GM23338 (cell line): ENCODE data around the gene NUF2. TPM values are rescaled to one million over a fixed set of nuclear protein-coding genes. Genes with fewer than 3 reads are reported as not detected.

Source experiments
- ATAC-seq: fragments of 200-7000 bp; cut with Tn5 transposase; 3 replicates; pipeline ENCODE4 v1.9.1; 2020
- DNase-seq: peaks from one replicate; pipeline ENCODE4 v3.0.0-alpha.2; 2015; ENCODE audit warnings: low spot score
- H2AFZ ChIP-seq: fragments of 200-600 bp; sonication (generic); 2 replicates; pipeline ENCODE4 v1.8.0; 2016; ENCODE audit warnings: antibody characterized with exemption, mild to moderate bottlenecking, moderate library complexity
- H3F3A ChIP-seq: fragments of 200-600 bp; sonication (generic); replicated peaks from 2 replicates; pipeline ENCODE4 v1.8.0; 2017; ENCODE audit warnings: antibody characterized with exemption, mixed run types, low read depth
- H3K27ac ChIP-seq: fragments of 200-600 bp; sonication (generic); 2 replicates; pipeline ENCODE4 v1.6.1; 2016; ENCODE audit warnings: low read depth
- H3K27me3 ChIP-seq: fragments of 200-600 bp; sonication (generic); 2 replicates; pipeline ENCODE4 v1.8.0; 2016; ENCODE audit warnings: mild to moderate bottlenecking, mixed run types, moderate library complexity; ENCODE audit not compliant: insufficient read depth
- H3K36me3 ChIP-seq: fragments of 200-600 bp; sonication (generic); 2 replicates; pipeline ENCODE4 v1.8.0; 2016; ENCODE audit warnings: mild to moderate bottlenecking; ENCODE audit not compliant: insufficient read depth
- H3K4me1 ChIP-seq: fragments of 200-600 bp; sonication (generic); 2 replicates; pipeline ENCODE4 v1.8.0; 2016; ENCODE audit warnings: mild to moderate bottlenecking, moderate library complexity; ENCODE audit not compliant: insufficient read depth
- H3K4me2 ChIP-seq: fragments of 200-600 bp; sonication (generic); 2 replicates; pipeline ENCODE4 v1.7.1; 2017; ENCODE audit warnings: mixed run types
- H3K4me3 ChIP-seq: fragments of 200-600 bp; sonication (generic); 2 replicates; pipeline ENCODE4 v1.6.1; 2016; ENCODE audit warnings: mixed run types
- H3K79me2 ChIP-seq: fragments of 200-600 bp; sonication (generic); replicated peaks from 2 replicates; pipeline ENCODE4 v1.8.0; 2017; ENCODE audit warnings: mild to moderate bottlenecking; ENCODE audit not compliant: insufficient read depth
- H3K9me2 ChIP-seq: fragments of 200-600 bp; sonication (generic); 2 replicates; pipeline ENCODE4 v1.8.0; 2017; ENCODE audit not compliant: insufficient read depth
- H4K20me1 ChIP-seq: fragments of 200-600 bp; sonication (generic); replicated peaks from 2 replicates; pipeline ENCODE4 v1.8.0; 2017; ENCODE audit warnings: mild to moderate bottlenecking; ENCODE audit not compliant: insufficient read depth
- H3K27ac Mint-ChIP-seq: 2 replicates; pipeline ENCODE4 v1.8.0; 2020; ENCODE audit warnings: inconsistent platforms, mild to moderate bottlenecking, moderate library complexity, mixed read lengths
- H3K27me3 Mint-ChIP-seq: 3 replicates; pipeline ENCODE4 v1.8.0; 2022; ENCODE audit warnings: low read depth, mild to moderate bottlenecking, moderate library complexity, mixed read lengths, inconsistent platforms; ENCODE audit not compliant: insufficient read depth, poor library complexity
- H3K36me3 Mint-ChIP-seq: 3 replicates; pipeline ENCODE4 v1.8.0; 2021; ENCODE audit warnings: low read depth, mild to moderate bottlenecking, inconsistent platforms, moderate library complexity, mixed read lengths
- H3K4me1 Mint-ChIP-seq: 3 replicates; pipeline ENCODE4 v1.8.0; 2020; ENCODE audit warnings: mild to moderate bottlenecking, inconsistent platforms, mixed read lengths
- H3K4me3 Mint-ChIP-seq: 3 replicates; pipeline ENCODE4 v1.8.0; 2021; ENCODE audit warnings: moderate library complexity, mild to moderate bottlenecking, inconsistent platforms, mixed read lengths
- H3K9me3 Mint-ChIP-seq: 3 replicates; pipeline ENCODE4 v1.8.0; 2020; ENCODE audit warnings: moderate library complexity, mild to moderate bottlenecking, inconsistent platforms, mixed read lengths
- CREB1 ChIP-seq: fragments of 250-450 bp; sonication (Bioruptor Pico); IDR thresholded peaks from 2 replicates; pipeline ENCODE4 v1.5.0; 2020; ENCODE audit warnings: low read depth, mild to moderate bottlenecking, moderate library complexity
- EZH2 ChIP-seq: fragments of 200-600 bp; sonication (generic); IDR thresholded peaks from one replicate; pipeline ENCODE4 v1.8.0; 2017; ENCODE audit warnings: antibody characterized with exemption, mild to moderate bottlenecking, low read depth; ENCODE audit not compliant: unreplicated experiment
- EZH2phosphoT487 ChIP-seq: fragments of 200-600 bp; sonication (generic); IDR thresholded peaks from one replicate; pipeline ENCODE4 v1.8.1; 2018; ENCODE audit warnings: antibody characterized with exemption; ENCODE audit not compliant: unreplicated experiment
- JUNB ChIP-seq: IDR thresholded peaks from one replicate; pipeline ENCODE4 v1.6.1; 2016; ENCODE audit warnings: antibody characterized with exemption; ENCODE audit not compliant: unreplicated experiment
- NANOG ChIP-seq: IDR thresholded peaks from 2 replicates; pipeline ENCODE4 v1.6.1; 2016; ENCODE audit warnings: antibody characterized with exemption, borderline replicate concordance
- POLR2AphosphoS5 ChIP-seq: IDR thresholded peaks from 2 replicates; pipeline ENCODE4 v1.6.1; 2016; ENCODE audit warnings: antibody characterized with exemption, low read depth
- STAT1 ChIP-seq: IDR thresholded peaks from one replicate; pipeline ENCODE4 v1.6.1; 2016; ENCODE audit warnings: antibody characterized with exemption; ENCODE audit not compliant: unreplicated experiment
- ZNF114 ChIP-seq: fragments of 250-450 bp; sonication (Bioruptor Pico); IDR thresholded peaks from 2 replicates; pipeline ENCODE4 v1.5.0; 2020; ENCODE audit warnings: mild to moderate bottlenecking, moderate library complexity
- ZNF331 ChIP-seq: fragments of 250-450 bp; sonication (Bioruptor Pico); IDR thresholded peaks from 2 replicates; pipeline ENCODE4 v1.5.0; 2020; ENCODE audit warnings: low read depth, mild to moderate bottlenecking, moderate library complexity
- polyA plus RNA-seq: library from polyadenylated mRNA; unstranded; fragments of >200 nt; fragmentation: Nextera tagmentation; extraction: Ambion mirVana; gene quantifications from 2 replicates; pipeline ENCODE4 v1.2.1, GENCODE V29; 2016
- total RNA-seq: library from RNA; depleted of rRNA; stranded (reverse); fragments of >200 nt; shearing (Covaris generic); gene quantifications from 2 replicates; pipeline ENCODE4 v1.2.3, GENCODE V29; 2014
- TF ChIP-seq, protein P1 (sequence below): IDR thresholded peaks from 2 replicates; pipeline ENCODE4 v1.6.1; 2016; ENCODE audit warnings: antibody characterized with exemption
- TF ChIP-seq, protein P2 (sequence below): IDR thresholded peaks from one replicate; pipeline ENCODE4 v1.6.1; 2018; ENCODE audit warnings: antibody characterized with exemption; ENCODE audit not compliant: unreplicated experiment
- TF ChIP-seq, protein P3 (sequence below), 2 experiments: fragments of 200-600 bp in 1 of 2; sonication (generic) in 1 of 2; conservative IDR thresholded peaks; 2 replicates each; pipeline versions ENCODE4 v1.5.1 to v1.6.1; 2016 to 2017; ENCODE audit warnings: antibody characterized with exemption in 2 of 2, low read depth in 2 of 2, mild to moderate bottlenecking in 2 of 2, moderate library complexity in 1 of 2
- TF ChIP-seq, protein P4 (sequence below): fragments of 250-450 bp; sonication (Bioruptor Pico); IDR thresholded peaks from 2 replicates; pipeline ENCODE4 v1.5.0; 2020; ENCODE audit warnings: mild to moderate bottlenecking, moderate library complexity

The NUF2 gene
- total and polyA plus RNA-seq, 2 experiments from 2014 or later: 21.7 to 51.4 TPM

DNA sequence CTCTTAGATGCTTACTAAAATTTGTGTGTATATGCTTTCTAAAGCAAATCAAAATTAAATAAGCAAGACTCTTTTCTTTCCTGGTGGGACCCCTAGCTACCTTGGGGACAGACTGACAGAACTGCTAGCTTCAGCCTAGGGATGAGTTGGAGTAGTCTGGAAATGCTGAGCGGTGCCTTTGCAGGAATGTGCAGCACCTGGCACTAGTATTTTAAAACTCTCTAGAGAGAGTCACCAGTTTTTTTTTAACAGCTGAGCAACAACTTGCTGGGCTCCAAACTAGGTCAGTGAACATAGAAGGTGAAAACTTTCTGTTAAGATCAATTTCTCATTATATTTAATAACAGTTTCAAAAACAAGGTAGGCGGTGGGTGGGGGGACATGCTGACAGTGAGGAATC is 56.8 kb downstream of the NUF2 start:
- TF ChIP-seq, protein P1, sequence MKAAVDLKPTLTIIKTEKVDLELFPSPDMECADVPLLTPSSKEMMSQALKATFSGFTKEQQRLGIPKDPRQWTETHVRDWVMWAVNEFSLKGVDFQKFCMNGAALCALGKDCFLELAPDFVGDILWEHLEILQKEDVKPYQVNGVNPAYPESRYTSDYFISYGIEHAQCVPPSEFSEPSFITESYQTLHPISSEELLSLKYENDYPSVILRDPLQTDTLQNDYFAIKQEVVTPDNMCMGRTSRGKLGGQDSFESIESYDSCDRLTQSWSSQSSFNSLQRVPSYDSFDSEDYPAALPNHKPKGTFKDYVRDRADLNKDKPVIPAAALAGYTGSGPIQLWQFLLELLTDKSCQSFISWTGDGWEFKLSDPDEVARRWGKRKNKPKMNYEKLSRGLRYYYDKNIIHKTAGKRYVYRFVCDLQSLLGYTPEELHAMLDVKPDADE: no peak
- TF ChIP-seq STAT1: no peak
- no peak for TF ChIP-seq NANOG
- TF ChIP-seq, protein P2, sequence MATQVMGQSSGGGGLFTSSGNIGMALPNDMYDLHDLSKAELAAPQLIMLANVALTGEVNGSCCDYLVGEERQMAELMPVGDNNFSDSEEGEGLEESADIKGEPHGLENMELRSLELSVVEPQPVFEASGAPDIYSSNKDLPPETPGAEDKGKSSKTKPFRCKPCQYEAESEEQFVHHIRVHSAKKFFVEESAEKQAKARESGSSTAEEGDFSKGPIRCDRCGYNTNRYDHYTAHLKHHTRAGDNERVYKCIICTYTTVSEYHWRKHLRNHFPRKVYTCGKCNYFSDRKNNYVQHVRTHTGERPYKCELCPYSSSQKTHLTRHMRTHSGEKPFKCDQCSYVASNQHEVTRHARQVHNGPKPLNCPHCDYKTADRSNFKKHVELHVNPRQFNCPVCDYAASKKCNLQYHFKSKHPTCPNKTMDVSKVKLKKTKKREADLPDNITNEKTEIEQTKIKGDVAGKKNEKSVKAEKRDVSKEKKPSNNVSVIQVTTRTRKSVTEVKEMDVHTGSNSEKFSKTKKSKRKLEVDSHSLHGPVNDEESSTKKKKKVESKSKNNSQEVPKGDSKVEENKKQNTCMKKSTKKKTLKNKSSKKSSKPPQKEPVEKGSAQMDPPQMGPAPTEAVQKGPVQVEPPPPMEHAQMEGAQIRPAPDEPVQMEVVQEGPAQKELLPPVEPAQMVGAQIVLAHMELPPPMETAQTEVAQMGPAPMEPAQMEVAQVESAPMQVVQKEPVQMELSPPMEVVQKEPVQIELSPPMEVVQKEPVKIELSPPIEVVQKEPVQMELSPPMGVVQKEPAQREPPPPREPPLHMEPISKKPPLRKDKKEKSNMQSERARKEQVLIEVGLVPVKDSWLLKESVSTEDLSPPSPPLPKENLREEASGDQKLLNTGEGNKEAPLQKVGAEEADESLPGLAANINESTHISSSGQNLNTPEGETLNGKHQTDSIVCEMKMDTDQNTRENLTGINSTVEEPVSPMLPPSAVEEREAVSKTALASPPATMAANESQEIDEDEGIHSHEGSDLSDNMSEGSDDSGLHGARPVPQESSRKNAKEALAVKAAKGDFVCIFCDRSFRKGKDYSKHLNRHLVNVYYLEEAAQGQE: no peak
- no peak for TF ChIP-seq POLR2AphosphoS5
- TF ChIP-seq CREB1 (CRISPR knock-in tag): no peak
- TF ChIP-seq ZNF331 (CRISPR knock-in tag): no peak
- no peak for TF ChIP-seq JUNB
- TF ChIP-seq, protein P3, sequence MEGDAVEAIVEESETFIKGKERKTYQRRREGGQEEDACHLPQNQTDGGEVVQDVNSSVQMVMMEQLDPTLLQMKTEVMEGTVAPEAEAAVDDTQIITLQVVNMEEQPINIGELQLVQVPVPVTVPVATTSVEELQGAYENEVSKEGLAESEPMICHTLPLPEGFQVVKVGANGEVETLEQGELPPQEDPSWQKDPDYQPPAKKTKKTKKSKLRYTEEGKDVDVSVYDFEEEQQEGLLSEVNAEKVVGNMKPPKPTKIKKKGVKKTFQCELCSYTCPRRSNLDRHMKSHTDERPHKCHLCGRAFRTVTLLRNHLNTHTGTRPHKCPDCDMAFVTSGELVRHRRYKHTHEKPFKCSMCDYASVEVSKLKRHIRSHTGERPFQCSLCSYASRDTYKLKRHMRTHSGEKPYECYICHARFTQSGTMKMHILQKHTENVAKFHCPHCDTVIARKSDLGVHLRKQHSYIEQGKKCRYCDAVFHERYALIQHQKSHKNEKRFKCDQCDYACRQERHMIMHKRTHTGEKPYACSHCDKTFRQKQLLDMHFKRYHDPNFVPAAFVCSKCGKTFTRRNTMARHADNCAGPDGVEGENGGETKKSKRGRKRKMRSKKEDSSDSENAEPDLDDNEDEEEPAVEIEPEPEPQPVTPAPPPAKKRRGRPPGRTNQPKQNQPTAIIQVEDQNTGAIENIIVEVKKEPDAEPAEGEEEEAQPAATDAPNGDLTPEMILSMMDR (conservative IDR thresholded peaks at IDR 0.05; ENCODE audit: low read depth in 2 of 2): no peak
- TF ChIP-seq, protein P4, sequence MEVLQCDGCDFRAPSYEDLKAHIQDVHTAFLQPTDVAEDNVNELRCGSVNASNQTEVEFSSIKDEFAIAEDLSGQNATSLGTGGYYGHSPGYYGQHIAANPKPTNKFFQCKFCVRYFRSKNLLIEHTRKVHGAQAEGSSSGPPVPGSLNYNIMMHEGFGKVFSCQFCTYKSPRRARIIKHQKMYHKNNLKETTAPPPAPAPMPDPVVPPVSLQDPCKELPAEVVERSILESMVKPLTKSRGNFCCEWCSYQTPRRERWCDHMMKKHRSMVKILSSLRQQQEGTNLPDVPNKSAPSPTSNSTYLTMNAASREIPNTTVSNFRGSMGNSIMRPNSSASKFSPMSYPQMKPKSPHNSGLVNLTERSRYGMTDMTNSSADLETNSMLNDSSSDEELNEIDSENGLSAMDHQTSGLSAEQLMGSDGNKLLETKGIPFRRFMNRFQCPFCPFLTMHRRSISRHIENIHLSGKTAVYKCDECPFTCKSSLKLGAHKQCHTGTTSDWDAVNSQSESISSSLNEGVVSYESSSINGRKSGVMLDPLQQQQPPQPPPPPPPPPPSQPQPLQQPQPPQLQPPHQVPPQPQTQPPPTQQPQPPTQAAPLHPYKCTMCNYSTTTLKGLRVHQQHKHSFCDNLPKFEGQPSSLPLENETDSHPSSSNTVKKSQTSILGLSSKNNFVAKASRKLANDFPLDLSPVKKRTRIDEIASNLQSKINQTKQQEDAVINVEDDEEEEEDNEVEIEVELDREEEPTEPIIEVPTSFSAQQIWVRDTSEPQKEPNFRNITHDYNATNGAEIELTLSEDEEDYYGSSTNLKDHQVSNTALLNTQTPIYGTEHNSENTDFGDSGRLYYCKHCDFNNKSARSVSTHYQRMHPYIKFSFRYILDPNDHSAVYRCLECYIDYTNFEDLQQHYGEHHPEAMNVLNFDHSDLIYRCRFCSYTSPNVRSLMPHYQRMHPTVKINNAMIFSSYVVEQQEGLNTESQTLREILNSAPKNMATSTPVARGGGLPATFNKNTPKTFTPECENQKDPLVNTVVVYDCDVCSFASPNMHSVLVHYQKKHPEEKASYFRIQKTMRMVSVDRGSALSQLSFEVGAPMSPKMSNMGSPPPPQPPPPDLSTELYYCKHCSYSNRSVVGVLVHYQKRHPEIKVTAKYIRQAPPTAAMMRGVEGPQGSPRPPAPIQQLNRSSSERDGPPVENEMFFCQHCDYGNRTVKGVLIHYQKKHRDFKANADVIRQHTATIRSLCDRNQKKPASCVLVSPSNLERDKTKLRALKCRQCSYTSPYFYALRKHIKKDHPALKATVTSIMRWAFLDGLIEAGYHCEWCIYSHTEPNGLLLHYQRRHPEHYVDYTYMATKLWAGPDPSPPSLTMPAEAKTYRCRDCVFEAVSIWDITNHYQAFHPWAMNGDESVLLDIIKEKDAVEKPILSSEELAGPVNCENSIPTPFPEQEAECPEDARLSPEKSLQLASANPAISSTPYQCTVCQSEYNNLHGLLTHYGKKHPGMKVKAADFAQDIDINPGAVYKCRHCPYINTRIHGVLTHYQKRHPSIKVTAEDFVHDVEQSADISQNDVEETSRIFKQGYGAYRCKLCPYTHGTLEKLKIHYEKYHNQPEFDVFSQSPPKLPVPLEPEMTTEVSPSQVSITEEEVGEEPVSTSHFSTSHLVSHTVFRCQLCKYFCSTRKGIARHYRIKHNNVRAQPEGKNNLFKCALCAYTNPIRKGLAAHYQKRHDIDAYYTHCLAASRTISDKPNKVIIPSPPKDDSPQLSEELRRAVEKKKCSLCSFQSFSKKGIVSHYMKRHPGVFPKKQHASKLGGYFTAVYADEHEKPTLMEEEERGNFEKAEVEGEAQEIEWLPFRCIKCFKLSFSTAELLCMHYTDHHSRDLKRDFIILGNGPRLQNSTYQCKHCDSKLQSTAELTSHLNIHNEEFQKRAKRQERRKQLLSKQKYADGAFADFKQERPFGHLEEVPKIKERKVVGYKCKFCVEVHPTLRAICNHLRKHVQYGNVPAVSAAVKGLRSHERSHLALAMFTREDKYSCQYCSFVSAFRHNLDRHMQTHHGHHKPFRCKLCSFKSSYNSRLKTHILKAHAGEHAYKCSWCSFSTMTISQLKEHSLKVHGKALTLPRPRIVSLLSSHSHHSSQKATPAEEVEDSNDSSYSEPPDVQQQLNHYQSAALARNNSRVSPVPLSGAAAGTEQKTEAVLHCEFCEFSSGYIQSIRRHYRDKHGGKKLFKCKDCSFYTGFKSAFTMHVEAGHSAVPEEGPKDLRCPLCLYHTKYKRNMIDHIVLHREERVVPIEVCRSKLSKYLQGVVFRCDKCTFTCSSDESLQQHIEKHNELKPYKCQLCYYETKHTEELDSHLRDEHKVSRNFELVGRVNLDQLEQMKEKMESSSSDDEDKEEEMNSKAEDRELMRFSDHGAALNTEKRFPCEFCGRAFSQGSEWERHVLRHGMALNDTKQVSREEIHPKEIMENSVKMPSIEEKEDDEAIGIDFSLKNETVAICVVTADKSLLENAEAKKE (CRISPR knock-in tag): no peak
- TF ChIP-seq EZH2phosphoT487: no peak
- no peak for TF ChIP-seq ZNF114 (CRISPR knock-in tag)
- TF ChIP-seq EZH2: no peak
- peak overlapping the region; percentile 35; the same call in 1 of the 2 replicates for H2AFZ ChIP-seq

More for the DNA sequence above, 56.8 kb downstream of the NUF2 start:
- Mint-ChIP-seq H3K9me3 (no peaks in the 10 kb centered on the region), H3K4me3 (no peak overlapping the region), H3K4me1 (peaks cover 5% of the 10 kb centered on the region; the same call in 2 of the 3 replicates), H3K27me3 (no peaks in the 10 kb centered on the region), H3K36me3 (no peaks in the 10 kb centered on the region), H3K27ac (no peak overlapping the region)
- H3K79me2 ChIP-seq: no peaks in the 10 kb centered on the region
- no peak for DNase-seq
- no peak overlapping the region for H3K4me2 ChIP-seq
- 0 out of 2 replicates have a peak, but pooled peaks cover 3% of the 10 kb centered on the region for H3K4me1 ChIP-seq
- no peaks in the 10 kb centered on the region for H3K27me3 ChIP-seq
- ATAC-seq: no peak
- no peak overlapping the region for H3K4me3 ChIP-seq
- H3K9me2 ChIP-seq: no peaks in the 10 kb centered on the region
- H3K36me3 ChIP-seq: no peaks in the 10 kb centered on the region
- no peaks in the 10 kb centered on the region for H4K20me1 ChIP-seq
- H3F3A ChIP-seq: no peaks in the 10 kb centered on the region
- no peak overlapping the region for H3K27ac ChIP-seq
